GM21737 (cell line): ENCODE results near the gene AUTS2.

ENCODE experiments used
- ATAC-seq: cut with Tn5 transposase; IDR thresholded peaks from one replicate; pipeline ENCODE4 v1.9.1; 2021; ENCODE audit warnings: mild to moderate bottlenecking, moderate library complexity; ENCODE audit not compliant: unreplicated experiment

AUTS2 gene

GRCh38 chr7:69754476-69754875 lies 156.2 kb downstream of the AUTS2 start:
- no peak for ATAC-seq

GRCh38 chr7:69756235-69756634 lies 158.0 kb downstream of the AUTS2 start:
- no peak for ATAC-seq

GRCh38 chr7:69757528-69757927 lies 159.3 kb downstream of the AUTS2 start:
- no peak for ATAC-seq

GRCh38 chr7:69757981-69758430 lies 159.7 kb downstream of the AUTS2 start:
- no peak for ATAC-seq

- no peak for ATAC-seq
These were observed 161.1 kb downstream of the AUTS2 start for GRCh38 chr7:69759373-69759772.

- no peak for ATAC-seq
These were observed 163.1 kb downstream of the AUTS2 start for GRCh38 chr7:69761290-69761922.

- peak; percentile 63 for ATAC-seq
These were observed 164.6 kb downstream of the AUTS2 start for GRCh38 chr7:69762821-69763352.

- no peak for ATAC-seq
These were observed 165.2 kb downstream of the AUTS2 start for GRCh38 chr7:69763513-69763912.

GRCh38 chr7:69764147-69764546 lies 165.9 kb downstream of the AUTS2 start:
- no peak for ATAC-seq

- ATAC-seq, result no peak
These were observed 166.4 kb downstream of the AUTS2 start for GRCh38 chr7:69764681-69765080.

- no peak for ATAC-seq
These were observed 167.6 kb downstream of the AUTS2 start for GRCh38 chr7:69765879-69766278.

GRCh38 chr7:69768986-69769595 lies 170.8 kb downstream of the AUTS2 start:
- ATAC-seq, result no peak

GRCh38 chr7:69769826-69770225 lies 171.6 kb downstream of the AUTS2 start:
- ATAC-seq, result no peak

GRCh38 chr7:69770613-69771012 lies 172.3 kb downstream of the AUTS2 start:
- no peak for ATAC-seq

GRCh38 chr7:69772718-69773436 lies 174.6 kb downstream of the AUTS2 start:
- no peak for ATAC-seq

GRCh38 chr7:69773535-69774225 lies 175.4 kb downstream of the AUTS2 start:
- ATAC-seq, result no peak

- no peak for ATAC-seq
These were observed 177.0 kb downstream of the AUTS2 start for GRCh38 chr7:69775231-69775771.

GRCh38 chr7:69776611-69777010 lies 178.3 kb downstream of the AUTS2 start:
- ATAC-seq, result no peak

GRCh38 chr7:69778138-69778537 lies 179.9 kb downstream of the AUTS2 start:
- ATAC-seq, result no peak

GRCh38 chr7:69780379-69780778 lies 182.1 kb downstream of the AUTS2 start:
- ATAC-seq, result no peak

- no peak for ATAC-seq
These were observed 183.2 kb downstream of the AUTS2 start for GRCh38 chr7:69781412-69781846.
